Retinal pigment epithelial cell (primary cell): ENCODE measurements around the gene CLDND1.
"Not testable (repeated sequence)": the region's sequence is repeated elsewhere in the genome, so short reads cannot be mapped to it uniquely, and the experiment has no call there.

Experiments used
- DNase-seq: peaks from one replicate; pipeline ENCODE4 v3.0.0-alpha.2; 2010; ENCODE audit warnings: low read depth
- H3K4me3 ChIP-seq: 2 replicates; pipeline ENCODE4 v1.5.1; 2011; ENCODE audit warnings: mild to moderate bottlenecking, low read length, control low read depth, moderate library complexity
- CTCF ChIP-seq: conservative IDR thresholded peaks from 2 replicates; pipeline ENCODE4 v1.5.1; 2011; ENCODE audit warnings: low read depth, low read length, control low read depth, inconsistent platforms

Gene CLDND1

GRCh38 chr3:98563661-98564281, 41.1 kb upstream of the CLDND1 start:
- no peak overlapping the region for H3K4me3 ChIP-seq
- no peak for TF ChIP-seq CTCF
- peak; percentile 24 for DNase-seq

- H3K4me3 ChIP-seq = no peak overlapping the region
- DNase-seq = no peak
- no peak for TF ChIP-seq CTCF
These were observed 39.2 kb upstream of the CLDND1 start for GRCh38 chr3:98561727-98562521.

GRCh38 chr3:98560911-98561310, 38.2 kb upstream of the CLDND1 start:
- TF ChIP-seq CTCF = no peak
- DNase-seq = no peak
- no peak overlapping the region for H3K4me3 ChIP-seq

- H3K4me3 ChIP-seq, DNase-seq: not testable (repeated sequence)
These were observed 37.1 kb upstream of the CLDND1 start for GRCh38 chr3:98559769-98560168.

GRCh38 chr3:98558100-98558827, 35.6 kb upstream of the CLDND1 start:
- DNase-seq = no peak
- no peak for TF ChIP-seq CTCF
- no peak overlapping the region for H3K4me3 ChIP-seq

GRCh38 chr3:98557324-98558010, 34.8 kb upstream of the CLDND1 start:
- no peak for TF ChIP-seq CTCF
- H3K4me3 ChIP-seq = no peak overlapping the region
- DNase-seq = no peak
